GM12874 (cell line): ENCODE results near the gene JOSD2.
A peak's percentile ranks its signal among the peaks of the same experiment; 100 is the strongest.

ENCODE experiments used
- CTCF ChIP-seq: IDR thresholded peaks from 2 replicates; pipeline ENCODE4 v1.5.1; 2011; ENCODE audit warnings: low read depth, mild to moderate bottlenecking, control low read depth, low read length, moderate library complexity; ENCODE audit not compliant: insufficient read depth

Gene JOSD2

DNA sequence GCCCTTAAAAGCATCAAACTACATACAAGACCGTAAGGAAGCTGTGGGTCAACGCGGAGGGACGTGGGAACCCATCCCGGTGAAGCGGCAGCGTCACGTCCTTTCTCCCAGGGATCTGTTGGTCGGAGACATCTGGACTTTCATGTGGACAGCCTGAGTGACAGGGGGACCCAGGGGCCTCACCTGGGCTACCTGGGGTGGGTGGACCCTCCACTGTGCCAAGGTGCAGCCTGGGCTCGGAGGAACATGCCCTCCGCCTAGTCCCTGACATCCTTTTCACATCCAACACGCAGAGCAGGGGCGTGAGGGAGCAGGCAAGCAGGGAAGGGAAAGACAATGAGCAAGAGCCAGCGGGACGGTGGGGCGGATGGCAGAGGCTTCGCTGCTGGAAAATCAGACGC, 20.6 kb downstream of the JOSD2 start:
- TF ChIP-seq CTCF = no peak

- TF ChIP-seq CTCF = no peak
Measured at GRCh38 chr19:50489461-50490011, 21.5 kb downstream of the JOSD2 start.

DNA sequence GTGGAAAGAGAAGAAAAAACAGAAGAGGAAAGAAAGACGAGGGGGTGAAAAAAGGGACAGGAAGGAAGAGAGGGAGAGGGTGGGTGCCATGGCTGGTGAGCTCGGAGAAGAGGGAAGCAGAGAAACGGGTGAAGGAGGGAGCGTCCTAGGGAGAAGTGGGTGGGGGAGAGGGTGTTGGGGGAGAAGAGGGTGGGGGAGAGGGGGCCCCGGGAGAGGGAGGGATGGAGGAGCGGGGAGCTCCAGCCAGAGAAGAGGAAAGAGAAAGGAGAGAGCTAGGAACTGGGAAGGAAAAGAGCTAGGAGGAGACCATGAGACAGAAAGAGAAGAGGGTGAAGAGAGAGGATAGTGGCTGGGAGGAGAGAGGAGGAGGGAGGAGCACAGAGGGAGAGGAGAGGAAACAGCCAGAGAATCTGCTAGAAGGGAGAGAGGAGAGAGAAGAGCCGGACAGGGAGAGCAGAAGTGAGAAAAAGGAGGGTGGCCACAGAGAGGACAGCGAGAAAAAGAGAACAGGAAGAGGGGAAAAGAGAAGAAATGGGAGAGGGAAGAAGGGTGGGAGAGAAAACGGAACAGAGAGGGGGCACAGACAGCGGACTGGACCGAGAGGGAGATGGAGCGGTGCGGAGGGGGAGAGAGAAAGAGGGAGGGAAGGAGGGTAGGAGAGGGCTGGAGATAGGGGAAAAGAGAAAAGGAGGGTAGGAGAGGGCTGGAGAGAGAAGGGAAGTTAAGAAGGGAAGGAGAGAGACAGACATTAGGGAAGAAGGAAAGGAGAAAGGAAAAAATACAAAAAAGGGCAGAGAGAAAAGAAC, 22.4 kb downstream of the JOSD2 start:
- no peak for TF ChIP-seq CTCF

- peak; percentile 49; the same call in 1 of the 2 replicates for TF ChIP-seq CTCF
Measured at GRCh38 chr19:50486823-50487515, 24.0 kb downstream of the JOSD2 start.

- no peak for TF ChIP-seq CTCF
Measured at GRCh38 chr19:50485284-50485955, 25.6 kb downstream of the JOSD2 start.

- TF ChIP-seq CTCF = no peak
Measured at GRCh38 chr19:50482916-50483315, 28.1 kb downstream of the JOSD2 start.

- TF ChIP-seq CTCF = no peak
Measured at GRCh38 chr19:50482271-50482855, 28.6 kb downstream of the JOSD2 start.
